ENCODE measurements around the gene SPEG.

- TF ChIP-seq CTCF (IDR thresholded peaks at IDR 0.05; ENCODE audit: control extremely low read depth in 1 of 3, insufficient read depth in 1 of 3, low read depth in 1 of 3, low read length in 3 of 3): peak in 2 of 3 experiments; percentile 65 to 74; a peak in 3 of 4 replicates
- TF ChIP-seq EZH2 (IDR thresholded peaks at IDR 0.05; ENCODE audit: low read depth, low read length, severe bottlenecking): no peak
- no peak for TF ChIP-seq POLR2A (IDR thresholded peaks at IDR 0.05; ENCODE audit: control extremely low read depth in 1 of 2, low read depth in 2 of 2, low read length in 2 of 2)
- no peak for TF ChIP-seq JUN (IDR thresholded peaks at IDR 0.05; ENCODE audit: low read depth, low read length)
- no peak for TF ChIP-seq EP300 (IDR thresholded peaks at IDR 0.05; ENCODE audit: borderline replicate concordance in 1 of 2, low read depth in 2 of 2, low read length in 2 of 2)
- no peak for TF ChIP-seq ZNF274 (IDR thresholded peaks at IDR 0.05; ENCODE audit: borderline replicate concordance, extremely low read depth, low read length)
- no peak for TF ChIP-seq E2F6 (IDR thresholded peaks at IDR 0.05)
- TF ChIP-seq RAD21 (IDR thresholded peaks at IDR 0.05 in 1 of 2, conservative IDR thresholded peaks at IDR 0.05 in 1 of 2; ENCODE audit: low read depth in 2 of 2, low read length in 2 of 2): peak; percentile 32 to 52
- TF ChIP-seq RXRA (IDR thresholded peaks at IDR 0.05; ENCODE audit: insufficient read depth, low read depth, low read length): no peak
- no peak for TF ChIP-seq NRF1 (IDR thresholded peaks at IDR 0.05; ENCODE audit: low read depth, low read length)
- TF ChIP-seq ATF3 (IDR thresholded peaks at IDR 0.05; ENCODE audit: insufficient read depth, low read depth, low read length): no peak
- no peak for TF ChIP-seq TAF1 (IDR thresholded peaks at IDR 0.05; ENCODE audit: low read depth, low read length)
- TF ChIP-seq KDM5A (IDR thresholded peaks at IDR 0.05; ENCODE audit: low read length): no peak
- TF ChIP-seq TAF7 (optimal IDR thresholded peaks at IDR 0.05; ENCODE audit: borderline replicate concordance, low read depth, low read length): no peak
Observed at GRCh38 chr2:219490186-219490585, 55.5 kb downstream of the SPEG start.
